IMR-90 (cell line): ENCODE data around the gene CMSS1. TPM values are rescaled to one million over a fixed set of nuclear protein-coding genes. Genes with fewer than 3 reads are reported as not detected.

Source experiments
- ATAC-seq: fragments of 200-7000 bp; cut with Tn5 transposase; 2 replicates; pipeline ENCODE4 v1.9.1; 2020; ENCODE audit warnings: low read depth, mild to moderate bottlenecking, moderate library complexity
- BruUV-seq: library from RNA; stranded (reverse); fragments of 400-500 nt; replicated peaks from 2 replicates; lab custom pipeline; 2021; lab: Mats Ljungman, UMichigan
- CTCF ChIA-PET: fragments of 300-600 bp; formaldehyde crosslinking; extraction: SDS; loops from one replicate; lab custom pipeline; 2021; ENCODE audit warnings: antibody characterized with exemption; lab: Yijun Ruan, JAX
- POLR2A ChIA-PET: fragments of 300-600 bp; sonication (Branson Sonifier 250); formaldehyde crosslinking; loops from one replicate; lab custom pipeline; 2022; ENCODE audit warnings: antibody characterized with exemption; ENCODE audit not compliant: unreplicated experiment; lab: Charles Lee
- DNase-seq: peaks from one replicate; pipeline ENCODE4 v3.0.0; 2013
- H2AFZ ChIP-seq: replicated peaks from 2 replicates; pipeline ENCODE3; 2013; ENCODE audit warnings: low read length, mild to moderate bottlenecking; ENCODE audit not compliant: poor library complexity
- H2AK5ac ChIP-seq: 2 replicates; pipeline ENCODE4 v1.6.1; 2013; ENCODE audit warnings: low read depth, low read length, inconsistent platforms
- H2AK9ac ChIP-seq: replicated peaks from 2 replicates; pipeline ENCODE3; 2013; ENCODE audit warnings: mild to moderate bottlenecking, low read depth, low read length, moderate library complexity; ENCODE audit not compliant: poor library complexity
- H2BK120ac ChIP-seq: 2 replicates; pipeline ENCODE4 v1.6.1; 2013; ENCODE audit warnings: low read depth, low read length, inconsistent platforms
- H2BK15ac ChIP-seq: 3 replicates; pipeline ENCODE4 v1.6.1; 2013; ENCODE audit warnings: low read depth, low read length, inconsistent platforms
- H2BK20ac ChIP-seq: 2 replicates; pipeline ENCODE4 v1.6.1; 2013; ENCODE audit warnings: low read depth, mild to moderate bottlenecking, inconsistent platforms, low read length, moderate library complexity
- H2BK5ac ChIP-seq: 2 replicates; pipeline ENCODE4 v1.6.1; 2013; ENCODE audit warnings: mild to moderate bottlenecking, low read depth, low read length, inconsistent platforms; ENCODE audit not compliant: poor library complexity, severe bottlenecking
- H3K14ac ChIP-seq: replicated peaks from 2 replicates; pipeline ENCODE4 v1.6.1; 2013; ENCODE audit warnings: low read depth, low read length, inconsistent platforms
- H3K18ac ChIP-seq: 2 replicates; pipeline ENCODE4 v1.6.1; 2013; ENCODE audit warnings: low read depth, low read length, control low read depth
- H3K23ac ChIP-seq: 2 replicates; pipeline ENCODE4 v1.6.1; 2013; ENCODE audit warnings: low read depth, low read length, inconsistent platforms
- H3K27ac ChIP-seq: 2 replicates; pipeline ENCODE4 v1.5.1; 2013; ENCODE audit warnings: mild to moderate bottlenecking, control low read depth, low read length; ENCODE audit not compliant: insufficient read depth
- H3K27me3 ChIP-seq: 2 replicates; pipeline ENCODE4 v1.6.1; 2013; ENCODE audit warnings: low read length; ENCODE audit not compliant: control insufficient read depth, insufficient read depth
- H3K36me3 ChIP-seq: 2 replicates; pipeline ENCODE4 v1.6.1; 2013; ENCODE audit warnings: low read length, mixed read lengths; ENCODE audit not compliant: control insufficient read depth, insufficient read depth
- H3K4ac ChIP-seq: 2 replicates; pipeline ENCODE4 v1.6.1; 2013; ENCODE audit warnings: low read depth, low read length, inconsistent platforms
- H3K4me1 ChIP-seq: 2 replicates; pipeline ENCODE4 v1.6.1; 2013; ENCODE audit warnings: low read length, mixed read lengths; ENCODE audit not compliant: control insufficient read depth, insufficient read depth
- H3K4me2 ChIP-seq: 2 replicates; pipeline ENCODE4 v1.6.1; 2013; ENCODE audit warnings: low read depth, mild to moderate bottlenecking, control low read depth, low read length, moderate library complexity
- H3K4me3 ChIP-seq: 2 replicates; pipeline ENCODE4 v1.5.1; 2013; ENCODE audit warnings: low read depth, mild to moderate bottlenecking, control low read depth, low read length, moderate library complexity; ENCODE audit not compliant: insufficient read depth
- H3K56ac ChIP-seq: 2 replicates; pipeline ENCODE4 v1.6.1; 2013; ENCODE audit warnings: low read length, inconsistent platforms; ENCODE audit not compliant: insufficient read depth; ENCODE audit errors: extremely low read depth
- H3K79me1 ChIP-seq, 2 experiments: 2 replicates each; pipeline ENCODE4 v1.6.1; 2013; ENCODE audit warnings: low read length in 2 of 2, inconsistent platforms in 1 of 2, low read depth in 1 of 2
- H3K9ac ChIP-seq: 2 replicates; pipeline ENCODE4 v1.6.1; 2013; ENCODE audit warnings: low read depth, low read length, control low read depth
- H3K9me1 ChIP-seq: 2 replicates; pipeline ENCODE4 v1.6.1; 2013; ENCODE audit warnings: low read length, inconsistent platforms; ENCODE audit not compliant: insufficient read depth
- H3K9me3 ChIP-seq: 2 replicates; pipeline ENCODE4 v1.6.1; 2013; ENCODE audit warnings: low read length; ENCODE audit not compliant: control insufficient read depth, insufficient read depth
- H4K20me1 ChIP-seq: 2 replicates; pipeline ENCODE4 v1.6.1; 2013; ENCODE audit warnings: low read length, inconsistent platforms; ENCODE audit not compliant: insufficient read depth
- H4K5ac ChIP-seq: 2 replicates; pipeline ENCODE4 v1.6.1; 2013; ENCODE audit warnings: mild to moderate bottlenecking, low read depth, low read length, control low read depth
- H4K8ac ChIP-seq, 2 experiments: 2 replicates each; pipeline ENCODE4 v1.6.1; 2013; ENCODE audit warnings: low read depth in 2 of 2, low read length in 2 of 2, control low read depth in 1 of 2, inconsistent platforms in 1 of 2
- H4K91ac ChIP-seq: 2 replicates; pipeline ENCODE4 v1.6.1; 2013; ENCODE audit warnings: low read depth, low read length, inconsistent platforms; ENCODE audit not compliant: insufficient read depth
- CEBPB ChIP-seq: IDR thresholded peaks from 2 replicates; pipeline ENCODE4 v1.6.1; 2012; ENCODE audit warnings: low read depth, low read length, improper control_type of control experiment
- MXI1 ChIP-seq: IDR thresholded peaks from 2 replicates; pipeline ENCODE4 v1.6.1; 2012; ENCODE audit warnings: low read depth, mild to moderate bottlenecking, low read length, moderate library complexity, borderline replicate concordance
- WGBS, 2 experiments: methylation state at CpG; one replicate each; pipeline versions ENCODE4 v1.1.5 to v1.1.7; 2013; ENCODE audit warnings: missing lambda C conversion rate in 2 of 2; ENCODE audit not compliant: insufficient read length in 1 of 2; ENCODE audit errors: extremely low coverage in 2 of 2; 5-methylcytosine and 5-hydroxymethylcytosine counted together
- dilution Hi-C: fragments of 300-500 bp; cut with HindIII; formaldehyde crosslinking; loops from one replicate; pipeline ENCODE4 v1.14.3; 2018; ENCODE audit warnings: low sequenced_read_pairs; ENCODE audit not compliant: unreplicated experiment
- in situ Hi-C: fragments of 300-500 bp; cut with MboI; formaldehyde crosslinking; loops from 3 replicates; pipeline ENCODE4 v1.14.3; 2019; ENCODE audit warnings: low sequenced_read_pairs, inconsistent platforms, mixed read lengths
- intact Hi-C: fragments of 100-400 bp; cut with micrococcal nuclease; formaldehyde crosslinking; loops from 2 replicates; pipeline ENCODE4 v1.10.0; 2022
- polyA plus RNA-seq, 3 experiments: library from polyadenylated mRNA; depleted of rRNA; stranded (reverse); fragments of >200 nt; gene quantifications; 2 replicates each; pipeline ENCODE4 v1.2.3, GENCODE V29; 2012; ENCODE audit warnings: low replicate concordance in 1 of 3
- total RNA-seq: library from RNA; depleted of rRNA; stranded (reverse); fragments of >200 nt; gene quantifications from 2 replicates; pipeline ENCODE4 v1.2.3, GENCODE V29; 2012

Gene CMSS1
- total and polyA plus RNA-seq, 2 of the 4 experiments (the other 2 are of a cell fraction) = 12.5 to 13.6 TPM

- Histone ChIP-seq H3K14ac (no peak overlapping the region), H3K4me2 (no peak overlapping the region), H3K4ac (0 out of 2 replicates have a peak overlapping the region, but pooled peaks have one; percentile 5), H2BK5ac (no peak overlapping the region), H2BK15ac (no peak overlapping the region), H3K56ac (no peak overlapping the region), H2AK5ac (peak overlapping the region; percentile 25; the same call in 1 of the 2 replicates), H3K18ac (no peak overlapping the region), H3K27ac (no peak overlapping the region), H3K23ac (no peak overlapping the region), H3K27me3 (no peaks in the 10 kb centered on the region), H4K5ac (no peak overlapping the region; the same call in 1 of the 2 replicates), H3K4me1 (peaks cover 18% of the 10 kb centered on the region), H3K36me3 (no peaks in the 10 kb centered on the region), H4K91ac (no peak overlapping the region), H2AK9ac (no peak overlapping the region), H2BK120ac (no peak overlapping the region), H3K4me3 (no peak overlapping the region), H2BK20ac (no peak overlapping the region), H2AFZ (no peak overlapping the region), H3K79me1 (no peaks in the 10 kb centered on the region), H4K8ac (no peak overlapping the region), H3K9me3 (no peaks in the 10 kb centered on the region), H3K9me1 (peaks cover 9% of the 10 kb centered on the region), H4K20me1 (peaks cover 3% of the 10 kb centered on the region; the same call in 1 of the 2 replicates), H3K9ac (no peak overlapping the region)
- in situ Hi-C loops (no loop called here), intact Hi-C loops (no loop called here), dilution Hi-C loops (no loop called here)
- no TSS peak for BruUV-seq
- TF ChIP-seq MXI1 (no peak), CEBPB (peak; percentile 64)
- ATAC-seq (no peak), DNase-seq (no peak)
- CTCF ChIA-PET = interaction anchor here (1.0 kb wide), 1 partner anchor 17 kb away, joined by 4 read pairs; no protein-coding TSS in a partner anchor
- POLR2A ChIA-PET = no interaction called here
- no CpG with 5 or more reads among the region's 7 CpGs for WGBS, 2 experiments
These were observed 290.9 kb downstream of the CMSS1 start for GRCh38 chr3:100108464-100109079.
